Nephron (organoid): ENCODE results near the gene AP4S1.
"Not testable (repeated sequence)": the region's sequence is repeated elsewhere in the genome, so short reads cannot be mapped to it uniquely, and the experiment has no call there.

Experiments
- H3K27ac Mint-ChIP-seq, 3 experiments: 2 replicates each; pipeline ENCODE4 v1.8.0; 2020; ENCODE audit warnings: mixed read lengths in 3 of 3, mild to moderate bottlenecking in 2 of 3, moderate library complexity in 1 of 3
- H3K27me3 Mint-ChIP-seq: 2 replicates; pipeline ENCODE4 v1.8.0; 2021; ENCODE audit warnings: low read depth, mild to moderate bottlenecking, moderate library complexity, mixed read lengths
- H3K36me3 Mint-ChIP-seq: 2 replicates; pipeline ENCODE4 v1.8.0; 2020; ENCODE audit warnings: low read depth, mixed read lengths
- H3K4me1 Mint-ChIP-seq: 2 replicates; pipeline ENCODE4 v1.8.0; 2020; ENCODE audit warnings: mixed read lengths
- H3K4me3 Mint-ChIP-seq, 3 experiments: 2 replicates each; pipeline ENCODE4 v1.8.0; 2020; ENCODE audit warnings: mild to moderate bottlenecking in 3 of 3, mixed read lengths in 3 of 3, moderate library complexity in 2 of 3
- H3K9me3 Mint-ChIP-seq: 2 replicates; pipeline ENCODE4 v1.8.0; 2020; ENCODE audit warnings: mixed read lengths
- CTCF ChIP-seq, 3 experiments: fragments of 200-600 bp; sonication (generic); IDR thresholded peaks; one replicate each; pipeline ENCODE4 v1.5.0; 2021; ENCODE audit warnings: antibody characterized with exemption in 3 of 3; ENCODE audit not compliant: unreplicated experiment in 3 of 3

The AP4S1 gene

DNA sequence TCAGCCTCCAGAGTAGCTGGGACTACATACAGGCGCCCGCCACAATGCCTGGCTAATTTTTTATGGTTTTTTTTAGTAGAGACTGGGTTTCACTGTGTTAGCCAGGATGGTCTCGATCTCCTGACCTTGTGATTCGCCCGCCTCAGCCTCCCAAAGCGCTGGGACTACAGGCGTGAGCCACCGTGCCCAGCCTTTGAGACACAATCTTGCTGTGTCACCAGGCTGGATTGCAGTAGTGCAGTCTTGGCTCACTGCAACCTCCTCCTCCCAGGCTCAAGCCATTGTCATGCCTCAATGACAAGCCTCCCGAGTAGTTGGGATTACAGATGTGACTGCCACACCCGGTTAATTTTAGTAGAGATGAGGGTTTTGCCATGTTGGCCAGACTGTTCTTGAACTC lies 22.1 kb downstream of the AP4S1 start:
- H3K27ac Mint-ChIP-seq = no peak overlapping the region

DNA sequence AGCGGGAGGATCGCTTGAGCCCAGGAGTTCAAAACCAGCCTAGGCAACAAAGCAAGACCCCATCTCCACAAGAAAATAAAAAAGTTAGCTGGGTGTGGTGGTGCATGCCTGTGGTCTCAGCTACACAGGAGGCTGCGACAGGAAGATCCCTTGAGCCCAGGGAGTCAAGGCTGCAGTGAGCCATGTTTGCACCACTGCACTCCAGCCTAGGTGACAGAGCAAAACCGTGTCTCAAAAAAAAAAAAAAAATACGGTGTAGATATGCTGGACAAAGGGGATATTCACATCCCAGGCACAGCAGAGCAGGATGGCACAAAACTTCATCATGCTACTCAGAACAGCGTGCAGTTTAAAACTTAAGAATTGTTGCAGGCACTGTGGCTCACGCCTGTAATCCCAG lies 25.6 kb downstream of the AP4S1 start:
- no peaks in the 10 kb centered on the region for H3K27me3 Mint-ChIP-seq
- peaks cover 4% of the 10 kb centered on the region for H3K4me1 Mint-ChIP-seq
- no peak overlapping the region for H3K4me3 Mint-ChIP-seq
- H3K27ac Mint-ChIP-seq = no peak overlapping the region
- no peak for TF ChIP-seq CTCF (IDR thresholded peaks at IDR 0.05; ENCODE audit: unreplicated experiment in 3 of 3)
- no peaks in the 10 kb centered on the region for H3K9me3 Mint-ChIP-seq
- peaks cover 4% of the 10 kb centered on the region for H3K36me3 Mint-ChIP-seq

More for the DNA sequence above, 22.1 kb downstream of the AP4S1 start:
- no peaks in the 10 kb centered on the region for H3K9me3 Mint-ChIP-seq
- no peaks in the 10 kb centered on the region for H3K4me1 Mint-ChIP-seq
- no peak overlapping the region for H3K4me3 Mint-ChIP-seq
- TF ChIP-seq CTCF (IDR thresholded peaks at IDR 0.05; ENCODE audit: unreplicated experiment in 3 of 3) = no peak
- peaks cover 10% of the 10 kb centered on the region for H3K36me3 Mint-ChIP-seq
- no peaks in the 10 kb centered on the region for H3K27me3 Mint-ChIP-seq

DNA sequence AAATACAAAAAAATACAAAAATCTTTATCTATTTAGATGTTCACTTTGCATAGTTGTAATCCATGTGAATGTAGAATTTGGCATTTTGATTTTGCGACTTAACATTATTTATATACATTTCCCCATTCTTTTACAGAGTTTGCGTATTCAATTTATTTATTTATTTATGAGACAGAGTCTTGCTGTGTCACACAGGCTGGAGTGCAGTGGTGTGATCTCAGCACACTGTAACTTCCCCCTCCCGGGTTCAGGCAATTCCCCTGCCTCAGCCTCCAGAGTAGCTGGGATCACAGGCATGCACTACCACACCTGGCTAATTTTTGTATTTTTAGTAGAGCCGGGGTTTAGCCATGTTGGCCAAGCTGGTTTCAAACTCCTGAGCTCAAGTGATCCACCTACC lies 26.1 kb downstream of the AP4S1 start:
- Mint-ChIP-seq H3K4me1 (peaks cover 4% of the 10 kb centered on the region), H3K27me3 (no peaks in the 10 kb centered on the region), H3K9me3 (no peaks in the 10 kb centered on the region), H3K27ac (no peak overlapping the region), H3K36me3 (peaks cover 4% of the 10 kb centered on the region), H3K4me3 (no peak overlapping the region)
- no peak for TF ChIP-seq CTCF (IDR thresholded peaks at IDR 0.05; ENCODE audit: unreplicated experiment in 3 of 3)

DNA sequence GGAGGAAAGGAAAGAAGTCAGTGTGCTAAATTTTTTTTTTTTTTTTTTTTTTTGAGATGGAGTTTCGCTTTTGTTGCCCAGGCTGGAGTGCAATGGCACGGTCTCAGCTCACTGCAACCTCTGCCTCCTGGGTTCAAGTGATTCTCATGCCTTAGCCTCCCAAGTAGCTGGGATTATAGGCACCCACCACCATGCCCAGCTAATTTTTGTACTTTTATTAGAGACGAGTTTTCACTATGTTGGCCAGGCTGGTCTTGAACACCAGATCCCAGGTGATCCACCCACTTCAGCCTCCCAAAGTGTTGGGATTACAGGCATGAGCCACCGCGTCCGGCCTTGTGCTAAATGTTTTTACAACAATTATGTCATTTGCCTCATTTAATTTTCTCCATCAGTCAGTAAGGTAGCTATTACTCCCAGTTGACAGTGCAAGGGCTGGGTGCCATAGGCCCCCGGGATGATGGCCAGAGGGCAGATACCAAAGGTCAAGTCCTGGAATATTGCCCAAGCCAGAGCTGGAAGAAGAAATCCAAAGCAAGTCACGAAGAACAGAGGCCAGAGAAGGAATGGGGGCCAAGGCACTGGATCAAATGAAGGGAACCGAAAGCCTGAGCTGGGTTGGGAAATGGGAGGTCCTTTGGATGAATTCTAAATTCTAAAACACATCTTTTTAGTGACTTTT lies 27.6 kb downstream of the AP4S1 start:
- peak overlapping the region in 1 of 3 experiments; percentile 20 for H3K27ac Mint-ChIP-seq
- not testable (repeated sequence) for H3K36me3 Mint-ChIP-seq, H3K4me3 Mint-ChIP-seq, H3K27me3 Mint-ChIP-seq, H3K9me3 Mint-ChIP-seq
- H3K4me1 Mint-ChIP-seq = peaks cover 13% of the 10 kb centered on the region

- no peaks in the 10 kb centered on the region for H3K9me3 Mint-ChIP-seq
- H3K36me3 Mint-ChIP-seq = no peaks in the 10 kb centered on the region
- TF ChIP-seq CTCF (IDR thresholded peaks at IDR 0.05; ENCODE audit: unreplicated experiment in 3 of 3) = no peak
- H3K4me3 Mint-ChIP-seq = no peak overlapping the region
- no peaks in the 10 kb centered on the region for H3K27me3 Mint-ChIP-seq
- peaks cover 37% of the 10 kb centered on the region for H3K4me1 Mint-ChIP-seq
- no peak overlapping the region for H3K27ac Mint-ChIP-seq
Measured at GRCh38 chr14:31057035-31057434, 31.6 kb downstream of the AP4S1 start.

GRCh38 chr14:31057701-31058364 lies 32.4 kb downstream of the AP4S1 start:
- Mint-ChIP-seq H3K27me3 (no peaks in the 10 kb centered on the region), H3K36me3 (no peaks in the 10 kb centered on the region)
- no peak for TF ChIP-seq CTCF (IDR thresholded peaks at IDR 0.05; ENCODE audit: unreplicated experiment in 3 of 3)

More at GRCh38 chr14:31057701-31058364, 32.4 kb downstream of the AP4S1 start:
- peak overlapping the region in 2 of 3 experiments; percentile 4 to 9 for H3K27ac Mint-ChIP-seq
- no peak overlapping the region for H3K4me3 Mint-ChIP-seq
- H3K9me3 Mint-ChIP-seq = no peaks in the 10 kb centered on the region
- peaks cover 37% of the 10 kb centered on the region for H3K4me1 Mint-ChIP-seq
